Measurements from ENCODE around the gene SPDEF.

SPDEF gene

DNA sequence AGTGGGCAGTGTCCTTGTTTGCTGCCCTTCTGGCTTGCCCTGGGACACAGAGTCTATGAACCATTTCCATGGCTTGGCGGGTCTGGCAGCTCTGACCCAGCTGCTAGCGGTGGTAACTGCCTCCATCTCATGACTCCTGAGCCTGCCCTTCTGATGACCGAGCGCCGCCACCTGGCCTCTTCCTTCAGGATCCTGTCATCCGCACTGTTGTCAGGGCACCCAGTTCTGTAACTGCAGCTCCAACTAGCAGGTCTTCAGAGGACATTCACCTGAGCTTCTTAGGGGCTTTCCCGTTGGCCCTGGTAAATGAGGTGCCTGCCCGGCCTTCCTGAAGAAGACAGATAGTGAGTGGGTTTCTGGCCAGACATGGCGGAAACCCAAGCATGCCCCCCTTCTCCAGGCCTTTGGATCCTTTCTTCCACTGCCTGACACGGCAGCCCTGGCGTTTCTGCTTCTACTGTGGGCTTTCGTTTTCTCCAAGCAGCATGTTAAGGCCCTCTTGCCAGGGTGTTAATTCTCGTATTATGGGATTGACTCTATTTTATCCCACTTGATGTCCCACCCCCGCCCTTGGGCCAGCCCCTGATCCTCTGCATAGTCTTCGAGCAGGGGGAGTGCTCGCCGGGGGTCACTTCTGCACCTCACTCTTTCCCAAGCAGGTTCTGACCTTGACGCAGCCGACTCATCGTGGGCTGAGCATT, 65.6 kb downstream of the SPDEF start:
- in situ Hi-C loops (cut with MboI; ENCODE audit: low sequenced_read_pairs), result no loop called here

DNA sequence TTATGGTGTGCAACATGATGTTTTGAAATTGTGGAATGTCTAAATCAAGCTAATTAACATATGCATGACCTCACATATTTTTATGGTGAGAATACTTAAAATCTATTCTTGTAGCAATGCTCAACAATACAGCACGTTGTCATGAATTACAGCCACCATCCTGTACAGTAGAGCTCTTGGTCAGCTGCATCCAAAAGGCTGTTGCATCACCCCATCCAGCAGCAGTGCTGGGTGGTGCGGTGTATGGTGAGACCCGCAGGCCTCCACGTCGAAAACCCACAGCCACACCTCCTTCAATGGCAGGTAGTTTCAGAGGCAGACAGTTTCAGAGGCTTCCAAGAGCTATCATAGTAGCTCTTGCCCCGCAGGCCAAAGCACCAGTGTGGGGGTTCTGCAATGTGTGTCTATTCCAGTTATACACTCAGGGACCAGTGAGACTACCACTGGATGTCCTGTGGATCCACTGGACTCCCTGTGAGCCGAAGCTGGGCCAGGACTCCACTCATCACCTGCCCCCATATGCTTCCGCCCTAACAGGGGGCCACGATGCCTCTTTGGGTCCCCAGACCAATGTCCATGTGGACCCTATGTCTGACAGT, 66.8 kb downstream of the SPDEF start:
- in situ Hi-C loops (cut with MboI; ENCODE audit: low sequenced_read_pairs), result no loop called here
